Liver (tissue), 3 donors: Measurements from ENCODE around the gene UNC79.
"Not testable (repeated sequence)": the region's sequence is repeated elsewhere in the genome, so short reads cannot be mapped to it uniquely, and the experiment has no call there.

Experiments
- HNF4G ChIP-seq: IDR thresholded peaks from 2 replicates; pipeline ENCODE4 v1.6.1; 2016; ENCODE audit warnings: antibody characterized with exemption
- JUND ChIP-seq, 2 donors: IDR thresholded peaks; 2 replicates each; pipeline ENCODE4 v1.6.1; 2016; ENCODE audit warnings: antibody characterized with exemption in 2 of 2
- RAD21 ChIP-seq, 2 donors: IDR thresholded peaks; 2 replicates each; pipeline ENCODE4 v1.6.1; 2016; ENCODE audit warnings: antibody characterized with exemption in 2 of 2, mild to moderate bottlenecking in 2 of 2
- RXRA ChIP-seq, 2 donors: IDR thresholded peaks; 2 replicates each; pipeline ENCODE4 v1.6.1; 2017 to 2018; ENCODE audit warnings: antibody characterized with exemption in 2 of 2, mild to moderate bottlenecking in 1 of 2
- SP1 ChIP-seq: IDR thresholded peaks from 2 replicates; pipeline ENCODE4 v1.6.1; 2018; ENCODE audit warnings: antibody characterized with exemption, mild to moderate bottlenecking
- TAF1 ChIP-seq: conservative IDR thresholded peaks from 2 replicates; pipeline ENCODE4 v1.6.1; 2016; ENCODE audit warnings: antibody characterized with exemption, mild to moderate bottlenecking
- YY1 ChIP-seq: IDR thresholded peaks from 2 replicates; pipeline ENCODE4 v1.6.1; 2016; ENCODE audit warnings: antibody characterized with exemption, mild to moderate bottlenecking
- TF ChIP-seq, protein P1 (sequence below): fragments of 150-350 bp; IDR thresholded peaks from 2 replicates; pipeline ENCODE4 v1.5.1; 2017; ENCODE audit warnings: improper control_type of control experiment, low read depth, low read length; ENCODE audit not compliant: missing input control
- TF ChIP-seq, protein P2 (sequence below): IDR thresholded peaks from 2 replicates; pipeline ENCODE4 v1.6.1; 2016; ENCODE audit warnings: antibody characterized with exemption
- TF ChIP-seq, protein P3 (sequence below): IDR thresholded peaks from 2 replicates; pipeline ENCODE4 v1.6.1; 2016; ENCODE audit warnings: antibody characterized with exemption, mild to moderate bottlenecking
- TF ChIP-seq, protein P4 (sequence below): IDR thresholded peaks from 2 replicates; pipeline ENCODE4 v1.6.1; 2016; ENCODE audit warnings: antibody characterized with exemption
- donor health status: healthy.
- donor health status: healthy.

DNA sequence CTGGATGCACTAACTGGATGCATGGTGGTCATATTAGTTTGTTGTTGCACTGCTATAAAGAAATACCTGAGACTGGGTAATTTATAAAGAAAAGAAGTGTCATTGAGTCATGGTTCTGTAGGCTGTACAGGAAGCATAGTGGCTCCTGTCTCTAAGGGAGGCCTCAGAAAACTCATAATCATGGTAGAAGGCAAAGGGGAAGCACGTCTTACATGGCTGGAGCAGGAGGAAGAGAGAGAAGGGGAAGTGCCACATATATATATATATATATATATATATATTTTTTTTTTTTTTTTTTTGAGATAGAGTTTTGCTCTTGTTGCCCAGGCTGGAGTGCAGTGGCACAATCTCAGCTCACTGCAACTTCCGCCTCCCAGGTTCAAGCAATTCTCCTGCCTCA is 62.9 kb downstream of the UNC79 start:
- TF ChIP-seq, protein P1, sequence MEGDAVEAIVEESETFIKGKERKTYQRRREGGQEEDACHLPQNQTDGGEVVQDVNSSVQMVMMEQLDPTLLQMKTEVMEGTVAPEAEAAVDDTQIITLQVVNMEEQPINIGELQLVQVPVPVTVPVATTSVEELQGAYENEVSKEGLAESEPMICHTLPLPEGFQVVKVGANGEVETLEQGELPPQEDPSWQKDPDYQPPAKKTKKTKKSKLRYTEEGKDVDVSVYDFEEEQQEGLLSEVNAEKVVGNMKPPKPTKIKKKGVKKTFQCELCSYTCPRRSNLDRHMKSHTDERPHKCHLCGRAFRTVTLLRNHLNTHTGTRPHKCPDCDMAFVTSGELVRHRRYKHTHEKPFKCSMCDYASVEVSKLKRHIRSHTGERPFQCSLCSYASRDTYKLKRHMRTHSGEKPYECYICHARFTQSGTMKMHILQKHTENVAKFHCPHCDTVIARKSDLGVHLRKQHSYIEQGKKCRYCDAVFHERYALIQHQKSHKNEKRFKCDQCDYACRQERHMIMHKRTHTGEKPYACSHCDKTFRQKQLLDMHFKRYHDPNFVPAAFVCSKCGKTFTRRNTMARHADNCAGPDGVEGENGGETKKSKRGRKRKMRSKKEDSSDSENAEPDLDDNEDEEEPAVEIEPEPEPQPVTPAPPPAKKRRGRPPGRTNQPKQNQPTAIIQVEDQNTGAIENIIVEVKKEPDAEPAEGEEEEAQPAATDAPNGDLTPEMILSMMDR, result not testable (repeated sequence)
- TF ChIP-seq, protein P2, sequence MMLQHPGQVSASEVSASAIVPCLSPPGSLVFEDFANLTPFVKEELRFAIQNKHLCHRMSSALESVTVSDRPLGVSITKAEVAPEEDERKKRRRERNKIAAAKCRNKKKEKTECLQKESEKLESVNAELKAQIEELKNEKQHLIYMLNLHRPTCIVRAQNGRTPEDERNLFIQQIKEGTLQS, result not testable (repeated sequence)
- not testable (repeated sequence) for TF ChIP-seq JUND (IDR thresholded peaks at IDR 0.05); HNF4G; RAD21 (IDR thresholded peaks at IDR 0.05); YY1; TAF1; RXRA (IDR thresholded peaks at IDR 0.05); SP1
- TF ChIP-seq, protein P3, sequence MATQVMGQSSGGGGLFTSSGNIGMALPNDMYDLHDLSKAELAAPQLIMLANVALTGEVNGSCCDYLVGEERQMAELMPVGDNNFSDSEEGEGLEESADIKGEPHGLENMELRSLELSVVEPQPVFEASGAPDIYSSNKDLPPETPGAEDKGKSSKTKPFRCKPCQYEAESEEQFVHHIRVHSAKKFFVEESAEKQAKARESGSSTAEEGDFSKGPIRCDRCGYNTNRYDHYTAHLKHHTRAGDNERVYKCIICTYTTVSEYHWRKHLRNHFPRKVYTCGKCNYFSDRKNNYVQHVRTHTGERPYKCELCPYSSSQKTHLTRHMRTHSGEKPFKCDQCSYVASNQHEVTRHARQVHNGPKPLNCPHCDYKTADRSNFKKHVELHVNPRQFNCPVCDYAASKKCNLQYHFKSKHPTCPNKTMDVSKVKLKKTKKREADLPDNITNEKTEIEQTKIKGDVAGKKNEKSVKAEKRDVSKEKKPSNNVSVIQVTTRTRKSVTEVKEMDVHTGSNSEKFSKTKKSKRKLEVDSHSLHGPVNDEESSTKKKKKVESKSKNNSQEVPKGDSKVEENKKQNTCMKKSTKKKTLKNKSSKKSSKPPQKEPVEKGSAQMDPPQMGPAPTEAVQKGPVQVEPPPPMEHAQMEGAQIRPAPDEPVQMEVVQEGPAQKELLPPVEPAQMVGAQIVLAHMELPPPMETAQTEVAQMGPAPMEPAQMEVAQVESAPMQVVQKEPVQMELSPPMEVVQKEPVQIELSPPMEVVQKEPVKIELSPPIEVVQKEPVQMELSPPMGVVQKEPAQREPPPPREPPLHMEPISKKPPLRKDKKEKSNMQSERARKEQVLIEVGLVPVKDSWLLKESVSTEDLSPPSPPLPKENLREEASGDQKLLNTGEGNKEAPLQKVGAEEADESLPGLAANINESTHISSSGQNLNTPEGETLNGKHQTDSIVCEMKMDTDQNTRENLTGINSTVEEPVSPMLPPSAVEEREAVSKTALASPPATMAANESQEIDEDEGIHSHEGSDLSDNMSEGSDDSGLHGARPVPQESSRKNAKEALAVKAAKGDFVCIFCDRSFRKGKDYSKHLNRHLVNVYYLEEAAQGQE, result not testable (repeated sequence)
- TF ChIP-seq, protein P4, sequence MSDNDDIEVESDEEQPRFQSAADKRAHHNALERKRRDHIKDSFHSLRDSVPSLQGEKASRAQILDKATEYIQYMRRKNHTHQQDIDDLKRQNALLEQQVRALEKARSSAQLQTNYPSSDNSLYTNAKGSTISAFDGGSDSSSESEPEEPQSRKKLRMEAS, result not testable (repeated sequence)
